GM06990 (cell line): ENCODE data around the gene BAZ1A.
"Not testable (repeated sequence)": the region's sequence is repeated elsewhere in the genome, so short reads cannot be mapped to it uniquely, and the experiment has no call there.

ENCODE experiments used
- DNase-seq: peaks from one replicate; pipeline ENCODE4 v3.0.0-alpha.2; 2011; ENCODE audit not compliant: insufficient read length; ENCODE audit errors: extremely low read depth
- H3K27me3 ChIP-seq: replicated peaks from 2 replicates; pipeline ENCODE4 v1.6.0; 2011; ENCODE audit warnings: low read length; ENCODE audit not compliant: control insufficient read depth, insufficient read depth
- H3K36me3 ChIP-seq: 2 replicates; pipeline ENCODE4 v1.5.1; 2011; ENCODE audit warnings: low read length; ENCODE audit not compliant: control insufficient read depth, insufficient read depth
- H3K4me3 ChIP-seq: replicated peaks from 2 replicates; pipeline ENCODE4 v1.5.1; 2011; ENCODE audit warnings: low read depth, mild to moderate bottlenecking, control low read depth, low read length
- TF ChIP-seq, protein P1 (sequence below): IDR thresholded peaks from 2 replicates; pipeline ENCODE4 v1.5.1; 2011; ENCODE audit warnings: low read length, control low read depth, mild to moderate bottlenecking, inconsistent platforms; ENCODE audit not compliant: insufficient read depth, poor library complexity, severe bottlenecking

Gene BAZ1A

DNA sequence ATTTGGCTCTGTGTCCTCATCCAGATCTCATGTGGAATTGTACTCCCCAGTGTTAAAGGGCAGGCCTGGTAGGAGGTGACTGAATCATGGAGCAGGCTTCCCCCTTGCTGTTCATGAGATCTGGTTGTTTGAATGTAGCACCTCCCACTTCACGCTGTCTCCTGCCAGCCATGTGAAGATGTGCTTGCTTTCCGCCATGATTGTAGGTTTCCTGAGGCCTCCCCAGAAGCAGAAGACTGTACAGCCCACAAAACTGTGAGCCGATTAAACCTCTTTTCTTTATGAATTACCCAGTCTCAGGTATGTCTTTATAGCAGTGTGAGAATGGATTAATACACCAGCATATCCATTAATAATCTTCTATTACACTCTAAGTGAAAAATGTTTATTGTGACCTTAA is 70.2 kb downstream of the BAZ1A start:
- Histone ChIP-seq H3K36me3 (peaks cover 14% of the 10 kb centered on the region), H3K27me3 (no peaks in the 10 kb centered on the region), H3K4me3 (no peak overlapping the region)
- TF ChIP-seq, protein P1, sequence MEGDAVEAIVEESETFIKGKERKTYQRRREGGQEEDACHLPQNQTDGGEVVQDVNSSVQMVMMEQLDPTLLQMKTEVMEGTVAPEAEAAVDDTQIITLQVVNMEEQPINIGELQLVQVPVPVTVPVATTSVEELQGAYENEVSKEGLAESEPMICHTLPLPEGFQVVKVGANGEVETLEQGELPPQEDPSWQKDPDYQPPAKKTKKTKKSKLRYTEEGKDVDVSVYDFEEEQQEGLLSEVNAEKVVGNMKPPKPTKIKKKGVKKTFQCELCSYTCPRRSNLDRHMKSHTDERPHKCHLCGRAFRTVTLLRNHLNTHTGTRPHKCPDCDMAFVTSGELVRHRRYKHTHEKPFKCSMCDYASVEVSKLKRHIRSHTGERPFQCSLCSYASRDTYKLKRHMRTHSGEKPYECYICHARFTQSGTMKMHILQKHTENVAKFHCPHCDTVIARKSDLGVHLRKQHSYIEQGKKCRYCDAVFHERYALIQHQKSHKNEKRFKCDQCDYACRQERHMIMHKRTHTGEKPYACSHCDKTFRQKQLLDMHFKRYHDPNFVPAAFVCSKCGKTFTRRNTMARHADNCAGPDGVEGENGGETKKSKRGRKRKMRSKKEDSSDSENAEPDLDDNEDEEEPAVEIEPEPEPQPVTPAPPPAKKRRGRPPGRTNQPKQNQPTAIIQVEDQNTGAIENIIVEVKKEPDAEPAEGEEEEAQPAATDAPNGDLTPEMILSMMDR: no peak
- DNase-seq: no peak

DNA sequence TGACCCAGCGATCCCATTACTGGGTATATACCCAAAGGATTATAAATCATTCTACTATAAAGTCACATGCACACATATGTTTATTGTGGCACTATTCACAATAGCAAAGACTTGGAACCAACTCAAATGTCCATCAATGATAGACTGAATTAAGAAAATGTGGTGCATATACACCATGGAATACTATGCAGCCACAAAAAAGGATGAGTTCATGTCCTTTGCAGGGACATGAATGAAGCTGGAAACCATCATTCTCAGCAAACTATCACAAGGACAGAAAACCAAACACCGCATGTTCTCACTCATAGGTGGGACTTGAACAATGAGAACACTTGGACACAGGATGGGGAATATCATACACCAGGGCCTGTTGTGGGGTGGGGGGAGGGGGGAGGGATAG is 76.3 kb downstream of the BAZ1A start:
- not testable (repeated sequence) for H3K4me3 ChIP-seq, H3K27me3 ChIP-seq, DNase-seq
- H3K36me3 ChIP-seq: peaks cover 10% of the 10 kb centered on the region

DNA sequence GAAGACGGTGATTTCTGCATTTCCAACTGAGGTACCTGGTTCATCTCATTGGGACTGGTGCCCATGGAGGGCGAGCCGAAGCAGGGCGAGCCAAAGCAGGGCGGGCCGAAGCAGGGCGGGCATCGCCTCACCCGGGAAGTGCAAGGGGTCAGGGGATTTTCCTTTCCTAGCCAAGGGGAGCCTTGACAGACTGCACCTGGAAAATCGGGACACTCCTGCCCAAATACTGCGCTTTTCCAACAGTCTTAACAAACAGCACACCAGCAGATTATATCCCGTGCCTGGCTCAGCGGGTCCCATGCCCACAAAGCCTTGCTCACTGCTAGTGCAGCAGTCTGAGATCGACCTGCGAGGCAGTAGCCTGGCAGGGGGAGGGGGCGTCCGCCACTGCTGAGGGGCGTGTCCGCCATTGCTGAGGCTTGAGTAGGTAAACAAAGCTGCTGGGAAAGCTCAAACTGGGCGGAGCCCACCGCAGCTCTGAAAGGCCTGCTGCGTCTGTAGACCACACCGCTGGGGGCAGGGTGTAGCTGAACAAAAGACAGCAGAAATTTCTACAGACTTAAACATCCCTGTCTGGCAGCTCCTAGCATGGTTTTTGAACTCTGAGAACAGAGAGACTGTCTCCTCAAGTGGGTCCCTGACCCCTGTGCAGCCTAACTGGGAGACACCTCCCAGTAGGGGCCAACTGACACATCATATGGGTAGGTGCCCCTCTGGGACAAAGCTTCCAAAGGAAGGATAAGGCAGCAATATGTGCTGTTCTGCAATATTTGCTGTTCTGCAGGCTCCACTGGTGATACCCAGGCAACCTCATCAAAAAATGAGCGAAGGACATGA is 77.2 kb downstream of the BAZ1A start:
- H3K36me3 ChIP-seq: peaks cover 10% of the 10 kb centered on the region
- no peaks in the 10 kb centered on the region for H3K27me3 ChIP-seq
- no peak overlapping the region for H3K4me3 ChIP-seq
- TF ChIP-seq, protein P1: no peak
- DNase-seq: no peak

DNA sequence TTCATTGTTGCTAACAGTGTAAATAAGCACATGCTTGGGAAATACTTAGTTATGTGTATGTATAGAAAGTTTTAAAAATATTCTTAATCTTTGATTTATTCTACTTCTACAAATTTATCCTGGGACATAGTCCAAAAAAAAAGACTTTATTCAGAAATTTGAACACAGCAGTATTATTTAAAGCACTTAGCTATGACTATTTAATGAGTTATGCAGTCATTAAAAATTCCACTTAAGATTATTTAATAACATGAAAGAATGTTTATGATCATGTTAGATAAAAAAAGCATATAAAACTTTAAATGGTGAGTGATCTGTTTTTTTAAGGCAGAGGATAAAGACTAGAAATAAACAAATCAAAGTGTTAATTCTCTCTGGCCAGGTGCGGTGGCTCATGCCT is 78.3 kb downstream of the BAZ1A start:
- Histone ChIP-seq H3K4me3 (no peak overlapping the region), H3K27me3 (no peaks in the 10 kb centered on the region), H3K36me3 (peaks cover 9% of the 10 kb centered on the region)
- DNase-seq: no peak
- TF ChIP-seq, protein P1: no peak

DNA sequence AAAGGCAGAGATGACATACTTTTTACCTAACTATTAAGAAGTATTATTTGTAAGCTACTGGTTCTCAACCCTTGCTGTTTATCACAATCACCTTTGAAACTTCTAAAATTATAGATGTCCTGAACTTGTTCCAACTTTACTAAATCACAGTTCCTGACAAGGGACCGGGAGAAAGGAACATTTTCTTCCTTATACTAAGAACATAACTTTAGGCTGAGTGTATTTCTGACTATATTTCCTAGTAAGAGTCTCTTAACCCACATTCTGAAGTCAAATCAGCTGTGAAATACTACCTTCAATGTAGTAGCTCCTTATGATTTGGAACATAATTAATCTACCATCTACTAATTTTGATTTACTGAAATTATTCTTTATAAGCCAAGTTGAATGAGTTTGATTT is 80.2 kb downstream of the BAZ1A start:
- TF ChIP-seq, protein P1: no peak
- H3K27me3 ChIP-seq: no peaks in the 10 kb centered on the region
- peaks cover 7% of the 10 kb centered on the region for H3K36me3 ChIP-seq
- DNase-seq: no peak
- no peak overlapping the region for H3K4me3 ChIP-seq

DNA sequence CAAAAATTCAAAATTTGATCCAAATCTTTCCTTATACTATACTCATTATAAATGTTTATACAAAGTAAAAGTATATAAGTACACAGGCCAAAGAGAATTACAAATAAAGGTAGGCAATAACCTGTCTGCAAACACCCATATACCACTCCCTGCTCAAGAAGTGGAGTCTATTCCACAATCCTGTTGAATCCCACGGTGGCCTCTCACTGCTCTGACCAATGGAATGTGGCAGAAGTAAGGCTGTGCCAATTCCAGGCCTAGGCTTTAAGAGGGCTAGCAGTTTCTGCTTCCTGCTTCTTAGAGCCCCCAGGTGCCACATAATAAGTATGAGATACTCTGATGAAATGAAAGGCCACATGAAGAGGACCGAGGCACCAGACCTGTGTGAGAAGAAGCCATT is 80.9 kb downstream of the BAZ1A start:
- H3K4me3 ChIP-seq: no peak overlapping the region
- no peaks in the 10 kb centered on the region for H3K27me3 ChIP-seq
- peaks cover 7% of the 10 kb centered on the region for H3K36me3 ChIP-seq
- no peak for DNase-seq
- TF ChIP-seq, protein P1: no peak
